PC-9 (cell line): ENCODE measurements around the gene MOB1A.

Source experiments
- EZH2 ChIP-seq: fragments of 200-600 bp; sonication (generic); IDR thresholded peaks from 2 replicates; pipeline ENCODE4 v1.8.0; 2017; ENCODE audit warnings: antibody characterized with exemption, low read depth
- TF ChIP-seq, protein P1 (sequence below): fragments of 200-600 bp; sonication (generic); conservative IDR thresholded peaks from 2 replicates; pipeline ENCODE4 v1.6.1; 2017; ENCODE audit warnings: mixed run types, antibody characterized with exemption, mild to moderate bottlenecking, moderate library complexity

GRCh38 chr2:74197049-74197448 lies 18.4 kb upstream of the MOB1A start:
- TF ChIP-seq, protein P1, sequence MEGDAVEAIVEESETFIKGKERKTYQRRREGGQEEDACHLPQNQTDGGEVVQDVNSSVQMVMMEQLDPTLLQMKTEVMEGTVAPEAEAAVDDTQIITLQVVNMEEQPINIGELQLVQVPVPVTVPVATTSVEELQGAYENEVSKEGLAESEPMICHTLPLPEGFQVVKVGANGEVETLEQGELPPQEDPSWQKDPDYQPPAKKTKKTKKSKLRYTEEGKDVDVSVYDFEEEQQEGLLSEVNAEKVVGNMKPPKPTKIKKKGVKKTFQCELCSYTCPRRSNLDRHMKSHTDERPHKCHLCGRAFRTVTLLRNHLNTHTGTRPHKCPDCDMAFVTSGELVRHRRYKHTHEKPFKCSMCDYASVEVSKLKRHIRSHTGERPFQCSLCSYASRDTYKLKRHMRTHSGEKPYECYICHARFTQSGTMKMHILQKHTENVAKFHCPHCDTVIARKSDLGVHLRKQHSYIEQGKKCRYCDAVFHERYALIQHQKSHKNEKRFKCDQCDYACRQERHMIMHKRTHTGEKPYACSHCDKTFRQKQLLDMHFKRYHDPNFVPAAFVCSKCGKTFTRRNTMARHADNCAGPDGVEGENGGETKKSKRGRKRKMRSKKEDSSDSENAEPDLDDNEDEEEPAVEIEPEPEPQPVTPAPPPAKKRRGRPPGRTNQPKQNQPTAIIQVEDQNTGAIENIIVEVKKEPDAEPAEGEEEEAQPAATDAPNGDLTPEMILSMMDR: no peak
- TF ChIP-seq EZH2: no peak
